ENCODE data around the gene MEF2C.

Gene MEF2C

GRCh38 chr5:88671106-88671504 is 211.9 kb downstream of the MEF2C start:
- no peak for DNase-seq

GRCh38 chr5:88670461-88670860 is 212.5 kb downstream of the MEF2C start:
- no peak for DNase-seq

- no peak for DNase-seq
Observed at GRCh38 chr5:88669371-88670050, 213.5 kb downstream of the MEF2C start.

GRCh38 chr5:88667496-88668201 is 215.3 kb downstream of the MEF2C start:
- DNase-seq, result no peak
